GM18502 (cell line): Measurements from ENCODE around the gene SCNN1B.
"Not testable (repeated sequence)": the region's sequence is repeated elsewhere in the genome, so short reads cannot be mapped to it uniquely, and the experiment has no call there.

Source experiments
- ATAC-seq: cut with Tn5 transposase; IDR thresholded peaks from one replicate; pipeline ENCODE4 v1.9.1; 2021; ENCODE audit warnings: mild to moderate bottlenecking; ENCODE audit not compliant: unreplicated experiment, poor library complexity

SCNN1B gene

DNA sequence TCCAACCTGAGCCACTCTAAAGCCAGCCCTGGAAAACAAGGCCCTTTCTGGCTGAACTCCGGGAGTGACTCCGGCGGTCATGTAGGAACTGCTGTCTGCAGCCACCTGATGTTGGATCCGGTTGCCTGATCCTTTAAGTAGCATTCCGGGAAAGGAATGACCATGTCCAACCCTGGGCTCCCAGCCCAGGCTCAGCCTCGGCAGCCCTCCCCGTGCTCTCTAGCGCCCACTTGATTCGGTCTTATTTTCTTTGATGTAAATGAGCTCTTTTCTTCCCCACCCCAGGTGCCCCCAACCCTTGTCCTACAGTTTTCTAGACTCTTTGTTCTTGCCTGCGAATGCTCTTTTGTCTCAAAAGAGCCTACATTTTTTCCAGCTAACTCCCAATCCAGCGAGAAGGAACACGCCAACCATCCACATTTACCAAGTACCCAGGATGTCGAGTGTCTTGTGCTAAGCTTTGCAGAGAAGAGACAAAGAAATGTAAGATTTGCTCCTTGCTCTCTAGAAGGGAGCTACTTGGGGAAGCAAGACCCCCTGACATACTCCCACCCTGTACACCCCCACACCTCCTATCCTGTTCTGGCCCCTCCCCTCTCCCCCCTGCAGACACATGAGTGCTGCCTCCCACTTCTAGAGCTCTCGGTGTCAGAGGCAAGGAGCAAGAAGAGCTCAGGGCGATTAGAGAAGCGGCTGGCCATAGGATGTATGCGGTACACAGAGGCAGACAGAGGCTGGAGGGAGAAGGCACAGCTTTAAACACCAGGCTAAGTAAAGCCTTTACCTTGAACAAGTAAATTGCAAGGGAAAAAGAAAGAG is 97.1 kb downstream of the SCNN1B start:
- no peak for ATAC-seq

DNA sequence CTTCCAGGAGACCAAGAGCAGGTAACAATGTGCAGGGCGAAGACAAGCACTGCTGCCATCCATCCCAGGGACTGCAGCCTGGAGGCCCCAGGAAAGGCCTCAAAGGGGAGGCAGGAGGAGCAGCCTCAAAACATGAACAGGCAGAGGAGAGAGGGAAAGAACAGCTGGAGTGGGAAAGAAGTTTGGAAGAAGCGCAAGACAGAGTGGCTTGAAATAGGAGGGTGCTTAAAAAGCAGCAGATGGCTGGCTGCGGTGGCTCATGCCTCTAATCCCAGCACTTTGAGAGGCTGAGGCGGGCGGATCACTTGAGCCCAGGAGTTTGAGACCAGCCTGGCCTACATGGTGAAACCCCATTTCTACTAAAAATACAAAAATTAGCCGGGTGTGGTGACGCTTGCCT is 98.3 kb downstream of the SCNN1B start:
- ATAC-seq = not testable (repeated sequence)

DNA sequence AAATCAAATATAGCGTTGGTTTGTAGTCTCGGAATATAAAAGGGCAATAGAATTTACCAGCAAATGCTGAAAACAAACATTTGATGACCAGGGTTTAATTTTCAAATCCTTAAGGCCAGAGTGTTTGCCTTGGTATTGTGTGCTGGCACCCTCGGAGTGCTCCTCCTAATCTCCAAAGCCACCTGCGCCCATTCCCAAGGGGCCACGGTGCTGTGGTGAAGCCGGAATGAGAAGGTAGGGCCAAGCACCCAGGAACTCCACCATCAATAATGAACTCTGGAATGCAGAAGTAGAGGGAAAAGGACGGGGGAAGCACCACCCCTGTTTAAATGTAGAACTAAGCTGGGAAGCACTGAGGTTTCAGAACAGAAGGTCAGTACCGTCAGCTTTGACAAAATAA is 99.0 kb downstream of the SCNN1B start:
- ATAC-seq = no peak

DNA sequence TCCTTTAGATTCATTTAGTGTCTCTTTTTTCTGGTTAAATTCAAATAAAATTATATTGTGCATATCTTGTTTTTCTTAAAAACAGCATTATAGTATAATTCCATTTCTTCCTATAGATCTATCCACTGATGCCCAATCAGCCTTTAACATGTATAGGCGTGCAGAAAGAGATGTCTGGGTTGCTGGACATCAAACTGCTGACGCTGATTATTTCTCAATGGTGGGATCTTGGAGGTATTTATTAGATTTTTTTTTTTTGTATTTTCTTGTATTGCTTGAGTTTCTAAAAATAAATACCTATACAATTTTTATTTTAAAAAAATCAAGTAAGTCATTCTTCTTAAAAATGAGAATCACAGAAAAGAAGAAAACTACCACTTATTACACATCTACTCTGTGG is 100.0 kb downstream of the SCNN1B start:
- ATAC-seq = no peak

GRCh38 chr16:23403547-23403946 is 101.4 kb downstream of the SCNN1B start:
- ATAC-seq = no peak

DNA sequence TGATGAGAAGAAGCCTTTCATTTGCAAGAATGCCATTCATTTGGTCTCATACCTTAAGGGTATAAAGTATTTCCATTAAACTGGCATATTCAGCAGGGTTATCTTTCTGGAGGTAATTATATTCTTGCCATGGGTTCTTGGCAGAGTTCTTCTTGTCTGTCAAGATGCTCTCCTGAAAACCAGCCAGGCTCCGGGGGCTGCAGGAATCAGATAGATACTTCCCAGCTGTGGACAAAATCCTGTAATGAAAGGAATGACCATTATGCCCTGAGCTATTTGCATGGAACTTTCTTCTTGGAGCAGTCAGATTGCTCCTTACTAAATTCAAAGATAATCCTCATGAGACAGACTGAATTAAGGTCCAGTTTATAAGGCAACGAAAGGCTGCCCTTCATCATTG is 103.9 kb downstream of the SCNN1B start:
- ATAC-seq = no peak

- ATAC-seq = no peak
Observed at GRCh38 chr16:23406546-23407240, 104.6 kb downstream of the SCNN1B start.

DNA sequence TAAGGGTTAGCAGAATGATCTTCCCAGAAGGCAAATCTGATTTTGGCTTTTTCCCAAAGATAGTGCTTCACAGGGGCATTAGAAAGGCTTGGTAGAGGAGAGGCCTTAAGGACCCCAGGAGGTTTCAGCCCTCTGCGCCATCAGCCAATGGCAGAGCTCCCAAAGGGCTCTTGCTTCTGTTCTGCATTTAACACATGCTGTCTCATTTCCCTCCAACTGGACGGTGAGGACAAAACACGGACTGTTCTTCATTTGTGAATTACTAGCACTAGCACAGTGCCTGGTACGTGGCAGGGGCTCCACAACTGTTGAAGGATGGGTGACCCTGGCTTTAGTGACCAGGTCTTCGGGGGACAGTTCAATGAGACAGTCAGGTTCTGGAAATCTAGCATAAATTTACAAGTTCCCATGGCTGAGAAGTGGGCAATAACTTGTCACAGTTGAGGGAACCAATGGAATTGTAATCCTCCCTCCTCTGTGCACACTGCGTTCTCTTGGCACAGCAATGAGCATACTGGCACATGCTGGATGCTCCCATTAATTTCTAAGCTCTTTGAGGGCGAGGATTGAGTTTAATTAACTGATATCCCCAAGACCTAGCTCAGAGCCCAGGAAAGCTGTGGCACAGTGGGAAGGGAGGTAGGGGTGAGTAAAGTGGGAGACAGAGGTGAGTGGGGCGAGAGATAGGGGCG is 105.5 kb downstream of the SCNN1B start:
- ATAC-seq = no peak

- ATAC-seq = no peak
Observed at GRCh38 chr16:23408242-23408822, 106.2 kb downstream of the SCNN1B start.

DNA sequence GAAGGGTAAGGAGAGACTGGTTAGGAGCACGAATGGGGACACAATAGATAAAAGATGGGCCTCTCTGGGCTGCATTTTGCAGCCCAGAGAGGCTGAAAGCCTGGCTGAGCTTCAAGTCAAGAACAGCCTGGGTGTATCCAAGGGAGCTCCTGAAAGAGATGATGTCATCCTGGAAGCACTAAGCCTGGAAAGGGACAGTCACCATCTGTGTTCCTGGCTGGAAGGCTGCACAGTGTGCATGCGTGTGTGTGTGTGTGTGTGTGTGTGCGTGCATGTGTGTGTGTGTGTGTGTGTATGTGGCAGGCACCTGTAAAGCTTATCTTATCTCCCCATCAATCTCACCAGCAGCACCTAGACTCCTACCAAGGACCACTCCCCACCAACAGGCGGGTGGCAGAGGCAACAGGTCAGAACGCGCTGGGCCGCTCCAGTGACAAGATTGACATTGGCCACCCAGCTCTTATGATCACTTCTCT is 106.8 kb downstream of the SCNN1B start:
- no peak for ATAC-seq

GRCh38 chr16:23409522-23409921 is 107.4 kb downstream of the SCNN1B start:
- ATAC-seq = no peak

GRCh38 chr16:23410176-23410575 is 108.1 kb downstream of the SCNN1B start:
- no peak for ATAC-seq

- no peak for ATAC-seq
Observed at GRCh38 chr16:23414731-23415130, 112.6 kb downstream of the SCNN1B start.

DNA sequence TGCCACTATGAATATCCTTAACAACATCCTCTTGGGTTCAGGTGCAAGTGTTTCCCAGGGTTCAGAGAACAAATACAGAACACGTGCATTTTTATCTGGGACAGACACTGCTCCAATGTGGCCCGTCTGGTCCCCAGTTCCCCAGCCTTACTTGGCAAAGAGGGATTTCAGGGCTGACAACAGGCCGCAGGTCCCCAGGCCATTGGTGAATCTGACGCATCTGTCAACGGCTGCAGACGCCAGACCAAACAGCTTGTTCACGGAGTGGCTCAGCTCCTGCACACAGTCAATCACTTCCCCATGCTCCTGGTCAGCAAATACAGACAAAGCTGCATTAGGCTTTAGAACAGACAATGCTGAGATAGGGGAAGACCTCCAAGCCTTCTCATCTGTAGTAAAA is 114.7 kb downstream of the SCNN1B start:
- no peak for ATAC-seq

GRCh38 chr16:23420011-23420410 is 117.9 kb downstream of the SCNN1B start:
- no peak for ATAC-seq

- ATAC-seq = no peak
Observed at GRCh38 chr16:23423496-23424049, 121.5 kb downstream of the SCNN1B start.

DNA sequence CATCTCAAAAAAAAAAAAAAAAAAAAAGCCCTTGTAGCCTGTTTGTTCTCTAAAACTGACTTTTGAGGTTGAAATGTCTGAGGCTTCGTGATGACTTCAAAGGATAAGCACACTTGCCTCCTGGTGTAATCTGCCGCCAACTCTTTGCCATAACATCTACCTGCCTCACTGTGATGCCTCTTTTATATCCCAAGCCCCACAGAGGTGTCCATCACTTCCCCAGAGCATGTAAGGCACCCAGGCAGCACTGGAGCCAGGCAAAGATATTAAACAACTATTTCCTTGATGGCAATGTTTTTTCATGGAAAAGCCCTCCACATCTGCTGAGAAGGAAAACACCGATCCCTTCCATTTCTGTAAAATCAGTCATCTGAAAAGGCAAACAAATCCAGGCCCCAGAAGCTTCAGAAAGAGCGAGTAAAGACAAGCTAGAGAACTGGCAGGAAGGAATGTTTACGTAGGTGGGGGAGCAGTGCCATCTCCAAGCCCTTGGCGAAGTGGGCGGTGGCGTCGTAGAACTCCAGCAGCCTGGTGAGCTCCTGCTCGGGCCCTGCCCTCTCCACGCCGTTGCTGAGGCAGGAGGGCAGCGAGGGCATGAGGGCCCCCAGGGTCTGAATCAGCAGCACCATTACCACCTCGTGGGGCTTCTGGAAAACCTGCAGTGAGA is 122.3 kb downstream of the SCNN1B start:
- no peak for ATAC-seq

DNA sequence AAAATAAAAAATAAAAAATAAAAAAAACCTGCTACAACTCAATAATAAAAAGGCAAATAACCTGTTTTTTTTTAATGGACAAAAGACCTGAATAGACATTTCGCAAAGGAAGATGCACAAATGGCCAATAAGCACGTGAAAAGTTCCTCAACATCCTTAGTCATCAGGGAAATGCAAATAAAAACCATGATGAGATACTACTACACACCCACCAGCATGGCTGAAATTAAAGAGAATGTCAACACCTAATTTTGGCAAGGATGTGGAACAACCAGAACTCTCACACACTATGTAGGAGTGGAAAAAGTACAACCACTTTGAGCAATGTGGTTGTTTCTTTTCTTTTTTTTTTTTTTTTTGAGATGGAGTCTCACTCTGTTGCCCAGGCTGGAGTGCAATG is 126.2 kb downstream of the SCNN1B start:
- no peak for ATAC-seq
